NCI-H1417 treated with DMSO at 0.1 percent for 48 hours (cell line): ENCODE results near the gene NUP210.

Experiments
- DNase-seq: peaks from one replicate; lab custom pipeline; 2025; lab: John Stamatoyannopoulos, UW

Gene NUP210

DNA sequence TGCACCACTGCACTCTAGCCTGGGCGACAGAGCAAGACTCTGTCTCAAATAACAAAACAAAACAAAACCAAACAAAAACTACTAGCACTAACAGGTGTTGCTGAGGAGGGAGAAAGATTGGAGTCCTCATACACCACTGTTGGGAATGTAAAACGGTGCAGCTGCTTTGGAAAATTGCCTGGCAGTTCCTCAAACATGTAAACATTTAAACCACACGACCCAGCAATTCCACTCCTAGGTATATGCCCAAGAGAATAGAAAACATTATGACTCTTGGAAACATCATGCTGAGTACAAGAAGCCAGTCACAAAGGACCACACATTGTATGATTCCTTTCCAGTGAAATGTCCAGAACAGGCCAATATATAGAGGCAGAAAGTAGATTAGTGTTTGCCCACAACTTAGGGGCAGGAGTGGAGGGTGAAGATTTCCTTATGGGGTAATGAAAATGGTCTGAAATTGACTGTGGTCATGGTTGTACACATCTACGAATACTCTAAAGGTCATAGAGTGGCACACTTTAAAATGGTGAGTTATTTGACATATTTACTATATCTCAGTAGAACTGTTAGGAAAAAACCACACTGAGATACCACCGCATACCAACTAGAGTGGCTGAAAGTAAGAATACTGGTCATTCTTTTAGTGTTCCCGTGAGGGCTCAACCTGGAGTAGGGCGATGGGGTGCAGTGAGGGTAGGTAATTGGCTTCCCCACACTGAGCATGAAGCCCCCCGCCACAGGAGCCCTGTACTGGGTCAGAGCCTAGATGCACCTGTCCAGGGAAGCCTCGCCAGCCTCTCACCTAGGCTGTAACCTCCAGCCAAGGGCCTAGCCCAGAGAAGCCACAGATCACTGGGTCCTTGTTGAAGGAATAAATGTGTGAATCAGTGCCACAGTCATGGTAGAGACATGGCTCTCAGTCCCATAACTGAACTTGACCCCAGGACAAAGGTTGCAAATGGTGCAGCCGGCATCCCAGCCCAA, 131.1 kb downstream of the NUP210 start:
- DNase-seq: no peak

DNA sequence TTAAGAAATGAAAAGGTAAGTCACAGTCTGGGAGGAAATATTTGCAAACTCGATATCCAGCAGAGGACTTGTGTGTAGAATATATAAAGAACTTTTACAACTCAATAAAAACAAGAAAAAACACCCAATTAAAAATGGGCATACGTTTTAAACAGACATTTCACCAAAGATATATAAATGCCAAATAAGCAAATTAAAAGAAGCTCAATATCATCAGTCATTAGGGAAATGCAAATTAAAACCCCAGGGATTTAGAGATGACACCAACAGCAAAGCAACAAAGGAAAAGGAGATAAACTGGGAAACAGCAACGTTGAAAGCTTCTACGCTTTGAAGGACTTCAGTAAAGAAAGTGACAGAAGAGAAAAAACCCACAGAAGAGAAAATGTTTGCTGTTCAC, 132.3 kb downstream of the NUP210 start:
- DNase-seq: no peak

DNA sequence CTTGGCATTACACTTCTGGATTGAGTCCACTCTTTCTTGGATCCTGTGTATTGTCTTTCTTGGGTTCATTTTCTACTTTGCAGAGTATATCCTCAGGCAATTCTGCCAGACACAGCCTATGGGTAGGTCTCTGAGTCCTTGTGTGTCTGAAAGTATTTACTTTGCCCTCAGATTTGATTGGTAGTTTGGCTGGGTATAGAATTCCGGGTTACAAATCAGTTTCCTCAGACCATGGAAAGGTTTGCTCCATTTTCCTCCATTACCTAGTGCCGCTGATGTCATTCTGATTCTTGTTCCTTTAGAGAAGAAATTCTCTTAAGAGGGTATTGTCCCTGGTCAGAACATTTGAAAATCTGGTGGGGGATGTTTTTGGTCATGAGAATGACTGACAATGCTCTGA, 133.2 kb downstream of the NUP210 start:
- DNase-seq: no peak

- DNase-seq: no peak
Measured at GRCh38 chr3:13285007-13285567, 135.0 kb downstream of the NUP210 start.

- DNase-seq: no peak
Measured at GRCh38 chr3:13283877-13284264, 136.3 kb downstream of the NUP210 start.

DNA sequence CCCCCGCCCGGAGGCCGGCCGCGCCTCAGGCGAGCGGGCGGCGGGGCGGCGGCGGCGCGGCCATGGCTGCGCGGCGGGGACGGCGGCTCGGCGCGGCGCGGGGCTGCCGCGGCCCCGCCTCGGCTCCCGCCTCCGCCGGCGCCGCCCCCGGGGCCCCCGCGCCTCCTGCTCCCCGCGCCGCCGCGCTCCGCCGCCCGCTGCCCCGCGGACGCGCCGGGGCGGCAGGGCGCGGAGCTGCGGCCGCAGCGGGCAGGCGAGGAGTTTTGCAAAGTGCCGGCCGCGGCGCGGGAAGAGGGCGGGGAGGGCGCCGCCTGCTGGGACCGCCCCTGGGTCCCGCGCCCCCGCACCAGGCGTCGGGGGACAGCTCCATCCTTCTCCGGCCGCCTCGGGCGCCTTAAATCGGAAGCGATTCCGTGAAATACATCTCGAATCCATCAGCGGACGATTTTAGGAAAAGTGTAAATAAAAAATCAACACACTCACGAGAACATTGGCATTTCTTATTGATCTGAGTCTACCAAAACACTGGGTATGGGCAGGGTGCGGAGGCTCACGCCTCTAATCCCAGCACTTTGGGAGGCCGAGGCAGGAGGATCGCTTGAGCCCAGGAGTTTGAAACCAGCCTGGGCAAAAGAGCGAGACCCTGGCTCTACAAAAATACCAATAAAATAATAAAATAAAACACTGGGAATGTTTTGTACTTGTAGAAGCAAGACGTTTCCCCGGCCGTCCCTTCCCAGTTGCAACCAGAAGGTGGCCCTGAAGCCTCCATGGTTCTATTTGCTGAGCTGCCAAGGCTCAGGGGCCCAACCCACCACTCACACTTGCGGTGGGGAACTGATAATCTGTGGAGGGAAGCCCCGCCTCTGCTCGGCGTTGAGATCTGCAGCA, 136.9 kb downstream of the NUP210 start:
- DNase-seq: no peak

DNA sequence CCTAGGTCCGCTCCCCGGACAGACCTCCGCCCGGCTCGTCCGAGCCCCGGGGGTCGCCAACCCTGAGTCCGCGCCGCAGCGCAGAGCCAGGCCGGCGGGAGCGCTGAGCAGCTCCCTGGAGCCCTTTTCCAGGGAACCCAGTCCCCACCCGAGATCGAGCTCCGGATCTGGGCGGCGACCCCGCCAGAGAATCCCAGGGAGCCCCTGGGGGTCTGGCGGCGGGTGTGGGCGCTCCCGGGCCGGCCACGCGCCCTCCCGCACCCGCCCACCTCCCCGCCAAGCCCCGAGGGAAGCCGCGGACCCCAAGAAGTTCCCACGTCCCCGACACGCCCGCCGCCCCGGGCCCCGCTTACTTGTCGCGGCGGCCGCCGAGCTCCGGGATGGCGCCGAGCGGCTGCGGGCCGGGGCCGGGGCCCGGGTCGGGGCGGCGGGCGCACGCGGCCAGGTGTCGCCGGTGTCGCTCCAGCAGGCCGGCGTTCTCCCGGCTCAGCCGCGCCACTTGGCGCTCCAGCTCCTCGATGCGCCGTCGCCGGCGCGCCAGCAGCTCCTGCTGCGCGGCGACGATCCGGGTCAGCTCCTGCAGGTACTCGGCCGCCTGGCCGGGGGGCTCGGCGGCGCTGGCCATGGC, 137.7 kb downstream of the NUP210 start:
- no peak for DNase-seq

DNA sequence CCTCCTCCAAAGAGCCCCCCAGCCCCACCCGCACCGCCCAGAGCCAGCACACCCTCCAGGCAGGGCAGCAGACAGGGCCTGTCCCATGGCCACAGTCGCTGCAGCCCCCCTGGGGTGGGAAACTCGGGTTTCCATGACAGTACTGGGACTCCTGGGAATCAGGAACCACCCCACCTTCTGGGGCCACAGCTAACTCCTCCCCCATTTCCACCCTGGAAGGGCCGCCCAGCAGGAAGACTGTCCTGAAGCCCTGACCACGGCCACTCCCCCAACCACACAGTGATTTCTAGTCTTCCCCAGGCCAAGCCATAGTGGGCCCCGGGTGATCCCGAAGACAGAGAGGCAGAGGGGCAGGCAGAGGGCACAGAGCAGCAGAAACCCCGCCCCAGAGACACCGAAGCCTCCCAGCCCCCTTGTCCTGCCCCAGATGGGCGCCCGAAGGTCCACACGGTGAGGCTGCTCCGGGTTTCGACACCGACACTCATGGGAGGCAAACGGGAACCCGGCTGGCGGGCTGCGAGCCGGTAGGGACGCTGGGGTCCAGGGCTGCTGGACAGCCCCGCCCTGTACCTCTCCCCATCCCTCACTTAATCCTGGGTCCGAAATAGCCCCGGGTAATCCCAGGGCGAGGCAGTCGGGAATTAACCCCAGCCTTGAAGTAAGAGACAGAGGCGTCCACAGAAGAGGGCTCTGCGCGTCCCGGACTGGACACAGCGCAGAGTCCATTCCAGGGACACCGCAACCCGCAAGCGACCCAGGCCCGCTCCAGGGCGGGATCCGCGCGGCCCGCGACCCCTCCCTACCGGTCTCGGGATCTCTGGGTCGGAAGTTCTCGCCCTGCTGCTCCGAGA, 138.4 kb downstream of the NUP210 start:
- DNase-seq: no peak

DNA sequence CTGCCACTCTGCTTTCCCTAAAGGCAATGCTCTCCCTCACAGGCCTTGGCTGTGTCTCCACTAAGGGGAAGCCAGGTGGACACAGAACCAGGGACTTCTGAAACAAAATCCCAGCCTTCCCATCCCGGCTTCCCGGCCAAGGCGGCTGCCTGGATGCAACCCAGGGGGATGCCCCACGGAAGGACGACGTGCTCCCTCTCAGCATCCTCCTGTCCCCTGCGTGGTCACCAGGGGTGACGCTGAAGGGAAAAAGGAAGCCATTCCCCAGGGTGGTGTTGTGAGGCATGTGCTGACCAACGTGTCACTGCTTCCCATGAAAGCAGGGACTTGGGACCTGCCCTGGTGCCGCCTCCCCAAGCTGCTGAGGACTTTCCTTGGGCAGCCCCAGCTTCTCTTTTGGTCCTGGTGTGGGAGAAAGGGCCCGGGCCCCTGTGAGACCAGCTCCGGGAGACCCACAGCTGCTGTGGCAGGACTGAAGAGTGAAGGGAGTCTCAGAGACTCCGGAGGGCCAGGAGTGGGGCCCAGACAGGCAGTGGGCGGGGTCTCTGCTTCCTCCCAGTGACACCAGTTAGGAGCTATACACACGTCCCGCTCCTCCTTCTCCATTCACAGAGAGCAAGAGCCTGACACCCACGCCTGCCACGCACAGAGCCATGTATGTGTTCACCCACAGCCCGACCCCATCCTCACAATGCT, 139.2 kb downstream of the NUP210 start:
- DNase-seq: no peak

DNA sequence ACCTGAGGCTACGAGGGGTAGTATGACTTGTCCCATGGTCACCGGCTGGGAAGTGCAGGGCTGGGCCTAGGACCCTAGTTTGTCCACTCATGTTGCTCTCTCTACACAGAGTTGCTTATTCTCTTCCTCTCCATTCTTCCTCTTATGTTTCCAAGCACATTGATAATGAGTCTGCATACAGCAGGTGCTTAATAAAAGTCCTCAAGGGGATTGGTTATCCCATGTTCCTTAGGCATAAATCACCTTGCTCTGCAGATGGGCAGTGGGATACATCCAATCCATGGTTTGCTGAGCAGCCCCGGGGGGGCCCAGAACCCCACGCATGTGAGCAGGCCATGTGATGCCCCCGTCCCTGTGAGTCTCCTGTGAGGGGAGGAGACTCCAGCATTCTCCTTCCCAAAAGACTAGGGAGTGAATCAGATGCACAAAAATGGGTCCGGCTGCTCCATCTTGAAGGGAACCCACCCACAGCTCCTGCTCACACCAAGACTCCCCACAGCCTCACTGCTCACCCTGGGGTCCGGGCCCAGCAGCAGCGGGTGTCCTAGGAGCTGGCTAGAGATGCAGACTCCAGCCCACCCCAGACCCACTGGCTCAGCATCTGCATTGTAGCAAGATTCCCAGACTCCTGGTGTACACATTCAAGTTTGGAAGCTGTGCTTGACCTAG, 139.9 kb downstream of the NUP210 start:
- no peak for DNase-seq

DNA sequence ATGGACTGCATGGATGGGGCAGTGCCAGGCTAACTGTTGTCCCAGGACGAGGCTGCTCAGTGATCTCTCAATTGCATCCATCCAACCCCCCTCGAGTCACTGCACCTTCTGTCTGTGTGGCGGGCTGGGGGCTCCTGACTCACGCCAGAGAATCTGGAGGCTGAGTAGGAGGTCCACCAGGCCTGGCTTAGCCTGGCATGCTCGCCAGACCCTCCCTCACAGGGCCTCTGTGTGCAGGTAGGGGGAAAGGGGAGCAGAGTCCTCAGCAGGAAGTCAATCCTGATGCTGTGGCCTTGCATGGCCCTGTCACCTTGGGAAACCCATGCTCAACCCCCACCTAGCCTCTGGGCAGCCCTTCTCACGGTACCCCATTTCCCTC, 140.6 kb downstream of the NUP210 start:
- no peak for DNase-seq

DNA sequence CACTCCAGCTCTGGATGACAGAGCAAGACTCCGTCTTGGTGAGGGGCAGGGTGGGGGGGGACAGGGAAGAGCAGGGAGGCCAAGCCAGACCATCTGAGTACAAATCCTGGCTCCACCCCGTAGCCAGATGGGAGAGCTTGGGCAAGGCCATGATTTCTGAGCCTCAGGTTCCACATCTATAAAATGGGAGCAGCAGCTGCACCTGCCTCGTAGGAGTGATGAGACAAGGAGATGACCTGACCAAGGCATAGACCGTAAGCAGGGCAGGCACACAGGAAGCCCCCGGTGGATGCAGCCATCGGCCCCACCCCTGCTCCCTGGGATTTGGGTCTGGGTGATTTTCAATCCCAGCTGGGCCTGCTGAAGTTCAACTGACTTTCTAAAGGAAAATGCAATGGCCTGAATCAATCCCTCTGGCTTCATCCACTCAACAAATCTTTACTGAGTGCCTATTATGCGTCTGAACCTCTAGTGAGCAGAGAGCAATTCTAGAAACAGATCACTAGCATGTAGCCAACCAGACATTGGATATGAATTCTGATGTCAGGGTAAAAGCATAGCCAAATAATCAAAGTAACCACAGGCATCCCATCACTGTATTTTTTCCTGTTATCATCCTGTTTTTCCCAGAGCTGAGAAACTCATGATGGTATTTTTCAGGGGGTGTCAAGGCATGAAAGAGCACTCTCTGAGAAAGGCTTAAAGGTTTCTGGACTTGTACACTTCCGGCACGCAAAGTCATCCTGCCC, 141.2 kb downstream of the NUP210 start:
- no peak for DNase-seq

DNA sequence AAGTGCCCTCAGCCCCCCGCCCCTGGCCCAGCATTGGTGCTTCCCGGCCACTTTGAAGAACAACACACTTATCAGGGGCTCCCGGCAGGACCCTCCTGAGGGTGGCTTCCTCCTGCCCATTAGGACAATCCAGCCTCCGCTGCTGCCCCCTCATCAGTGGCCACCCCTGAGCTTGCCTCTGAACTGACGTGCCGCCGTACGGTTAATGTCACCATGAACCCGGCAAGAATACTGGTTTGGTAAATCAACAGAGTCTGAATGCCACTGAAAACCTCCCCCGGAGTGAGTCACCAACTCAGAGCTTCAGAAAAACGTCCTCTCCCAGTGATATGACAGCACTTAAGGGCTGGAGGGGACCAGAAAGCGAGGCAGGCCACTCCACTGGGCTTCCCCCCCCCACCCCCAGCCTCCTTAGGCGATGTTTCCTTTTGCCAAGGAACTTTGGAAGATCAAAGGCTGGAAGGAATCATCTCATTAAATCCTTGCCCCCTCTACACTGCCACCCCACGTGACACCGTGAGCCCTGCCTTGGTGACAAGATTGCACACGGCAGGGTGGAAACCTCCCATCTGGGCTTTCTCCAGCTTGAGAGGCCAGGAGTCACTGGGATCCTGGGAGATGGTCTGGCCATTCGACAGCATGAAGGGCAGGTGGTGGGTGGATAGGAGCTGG, 142.1 kb downstream of the NUP210 start:
- no peak for DNase-seq

DNA sequence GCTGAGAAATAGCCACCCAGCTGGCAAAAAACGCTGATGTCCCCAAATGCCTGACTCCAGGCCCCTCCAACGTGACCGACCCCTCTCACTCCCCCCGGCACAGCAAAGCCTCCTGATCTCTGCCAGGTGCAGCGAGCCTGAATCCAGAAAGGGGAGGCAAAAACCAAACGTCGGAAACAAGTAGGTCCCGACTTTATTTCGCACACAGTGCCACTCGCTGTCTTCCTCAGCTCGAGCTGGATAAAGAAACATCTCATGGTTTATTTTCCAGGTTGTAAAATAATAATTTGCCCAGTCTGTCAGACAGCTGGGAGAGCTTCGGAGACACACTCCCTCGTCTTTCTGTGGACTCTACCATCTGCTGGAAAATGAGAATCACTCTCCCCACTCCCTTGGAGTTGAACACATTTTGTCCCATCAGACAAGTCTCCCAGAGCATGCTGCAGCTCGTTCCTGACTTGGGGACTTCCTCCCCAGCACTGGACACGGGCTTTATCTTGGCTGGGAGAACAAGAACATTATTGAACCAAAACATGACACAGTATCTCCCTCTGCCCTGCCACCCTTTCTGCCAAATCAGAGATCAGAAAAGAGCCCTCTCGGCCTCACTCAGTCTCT, 142.8 kb downstream of the NUP210 start:
- no peak for DNase-seq

DNA sequence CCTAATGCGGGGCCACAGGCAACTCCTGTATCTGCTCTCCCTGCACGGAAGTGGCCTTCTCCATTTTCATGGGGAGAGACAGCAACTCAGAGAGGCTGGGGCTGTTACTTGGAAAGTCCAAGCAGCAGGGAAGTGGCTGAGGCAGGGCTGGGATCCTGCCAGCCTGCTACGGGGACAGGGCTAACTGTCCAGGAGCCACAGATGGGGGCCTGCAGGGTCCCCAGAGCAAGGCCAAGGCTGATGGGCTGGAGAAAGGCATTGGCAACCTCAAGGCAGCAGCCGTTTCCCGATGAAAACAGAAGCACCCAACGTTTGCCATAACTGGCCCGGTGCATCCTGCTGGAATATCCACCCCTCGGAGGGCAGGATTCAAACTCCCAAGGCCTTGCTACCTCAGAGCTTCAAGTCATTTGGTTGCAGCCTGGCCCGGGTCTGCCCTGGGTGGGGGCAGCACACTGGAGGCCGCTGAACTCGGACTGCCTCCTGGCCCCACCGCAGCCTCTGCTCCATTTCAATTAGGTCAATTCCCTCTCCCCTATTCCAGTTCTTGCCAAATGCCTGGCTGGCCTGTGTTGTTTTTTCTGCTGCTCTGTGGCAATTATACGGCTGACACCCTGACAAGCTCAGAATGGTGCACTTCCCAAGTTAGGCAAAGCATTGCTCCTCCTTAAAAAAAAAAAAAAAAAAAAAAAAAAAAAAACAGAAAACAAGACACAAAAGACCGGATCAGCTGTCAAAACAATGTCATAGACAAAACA, 143.5 kb downstream of the NUP210 start:
- no peak for DNase-seq

- DNase-seq: no peak
Measured at GRCh38 chr3:13275376-13276005, 144.6 kb downstream of the NUP210 start.
